HFF-Myc (cell line): Measurements from ENCODE around the gene VILL.

Experiments
- DNase-seq: peaks from one replicate; pipeline ENCODE4 v3.0.0-alpha.2; 2011; ENCODE audit warnings: low read depth; ENCODE audit errors: extremely low read depth
- H3K4me3 ChIP-seq: replicated peaks from 2 replicates; pipeline ENCODE4 v1.5.1; 2011; ENCODE audit warnings: low read depth, mild to moderate bottlenecking, control low read depth, low read length
- CTCF ChIP-seq: IDR thresholded peaks from 2 replicates; pipeline ENCODE4 v1.5.1; 2012; ENCODE audit warnings: mild to moderate bottlenecking, low read depth, low read length, control low read depth; ENCODE audit errors: missing control alignments

VILL gene

GRCh38 chr3:37945156-37945806, 45.3 kb upstream of the VILL start:
- TF ChIP-seq CTCF: no peak
- no peak for DNase-seq
- no peak overlapping the region for H3K4me3 ChIP-seq

- H3K4me3 ChIP-seq: no peak overlapping the region
- DNase-seq: peak; percentile 74
Observed at GRCh38 chr3:37945807-37946530, 44.6 kb upstream of the VILL start.

GRCh38 chr3:37946531-37946889, 44.1 kb upstream of the VILL start:
- TF ChIP-seq CTCF: no peak
- no peak overlapping the region for H3K4me3 ChIP-seq
- no peak for DNase-seq

More at GRCh38 chr3:37945807-37946530, 44.6 kb upstream of the VILL start:
- no peak for TF ChIP-seq CTCF

- DNase-seq: no peak
- H3K4me3 ChIP-seq: no peak overlapping the region
- no peak for TF ChIP-seq CTCF
Observed at GRCh38 chr3:37949866-37950265, 40.7 kb upstream of the VILL start.

- no peak for TF ChIP-seq CTCF
Observed at GRCh38 chr3:37952564-37952963, 38.0 kb upstream of the VILL start.

GRCh38 chr3:37953226-37953625, 37.4 kb upstream of the VILL start:
- no peak overlapping the region for H3K4me3 ChIP-seq
- no peak for DNase-seq
- no peak for TF ChIP-seq CTCF

More at GRCh38 chr3:37952564-37952963, 38.0 kb upstream of the VILL start:
- no peak for DNase-seq
- H3K4me3 ChIP-seq: no peak overlapping the region
